HepG2 (cell line): ENCODE measurements around the gene TRIM61.
"Not testable (repeated sequence)": the region's sequence is repeated elsewhere in the genome, so short reads cannot be mapped to it uniquely, and the experiment has no call there.

Source experiments
- CTCF ChIP-seq: sonication (generic); formaldehyde crosslinking; IDR thresholded peaks from 2 replicates; pipeline ENCODE4 v1.5.0; 2020; ENCODE audit warnings: mild to moderate bottlenecking, missing genetic modification reagents, moderate library complexity
- MEIS2 ChIP-seq: sonication (generic); formaldehyde crosslinking; IDR thresholded peaks from 2 replicates; pipeline ENCODE4 v1.9.0; 2021; ENCODE audit warnings: mild to moderate bottlenecking, missing genetic modification reagents

- TF ChIP-seq CTCF; MEIS2 (CRISPR knock-in tag): not testable (repeated sequence)
These were observed 18.7 kb upstream of the TRIM61 start for GRCh38 chr4:164996123-164996522.
